ENCODE data around the gene UBASH3B.

- TF ChIP-seq CTCF (IDR thresholded peaks at IDR 0.05) (no peak), POLR2A (IDR thresholded peaks at IDR 0.05) (no peak)
Observed at GRCh38 chr11:122729139-122729538, 73.6 kb downstream of the UBASH3B start.
